CD4-positive, alpha-beta T cell treated with Interleukin-4 for 1 hour (primary cell): ENCODE measurements around the gene ZC3H13.

Experiments
- DNase-seq, 2 donors: peaks; one replicate each; pipeline ENCODE4 v3.0.0-alpha.2; 2020 to 2022

ZC3H13 gene

DNA sequence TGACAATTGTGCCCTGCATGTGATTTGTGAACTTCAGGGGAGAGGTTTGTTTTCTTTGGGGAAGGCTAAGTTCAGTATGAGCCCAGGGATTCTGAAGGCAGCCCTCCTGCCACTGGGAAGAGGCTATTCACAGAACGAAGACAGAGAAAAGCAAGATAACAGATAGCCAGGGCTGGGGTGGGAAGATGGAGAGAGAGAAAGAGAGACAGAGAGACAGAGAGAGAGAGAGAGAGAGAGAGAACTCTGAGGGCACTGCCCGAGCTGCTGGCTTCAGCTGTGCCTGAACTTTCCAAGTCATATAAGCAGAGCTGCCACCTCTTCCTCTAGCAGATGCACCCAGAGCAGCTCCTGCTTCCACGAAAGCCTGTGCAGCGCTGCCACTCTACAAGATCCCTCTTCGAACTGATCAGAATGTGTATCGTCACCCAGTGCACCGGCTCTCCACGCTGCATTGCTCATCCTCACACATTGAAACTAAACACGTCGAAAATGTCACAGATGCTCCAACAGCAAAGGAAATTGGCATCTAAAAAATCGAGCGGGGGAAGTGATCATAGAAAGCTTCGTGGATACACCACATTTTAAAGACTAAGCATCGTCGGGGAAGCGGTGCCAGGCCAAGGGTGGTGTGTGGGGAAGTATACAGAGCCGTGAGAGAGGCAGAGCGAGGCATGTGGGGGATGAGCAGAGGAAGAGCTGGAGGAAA lies 119.2 kb downstream of the ZC3H13 start:
- no peak for DNase-seq

DNA sequence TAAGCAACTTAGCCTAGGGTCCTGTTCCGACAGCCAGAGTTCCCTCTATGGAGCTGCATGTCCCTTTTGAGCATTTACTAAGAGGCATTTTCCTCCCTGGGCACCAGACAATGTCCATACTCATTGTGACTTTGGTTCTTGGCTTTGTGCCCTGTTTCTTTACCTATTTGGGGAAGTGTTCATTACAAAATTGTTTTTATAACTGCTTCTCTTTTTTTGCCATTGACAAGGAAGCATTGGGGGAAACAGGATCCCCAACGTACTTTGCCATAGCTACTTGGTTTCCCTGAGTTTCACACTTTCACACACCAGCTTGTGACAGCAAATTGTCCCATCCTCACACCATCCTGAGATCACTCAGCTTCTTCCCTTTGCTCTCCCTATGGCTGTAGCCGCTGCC lies 119.9 kb downstream of the ZC3H13 start:
- no peak for DNase-seq

DNA sequence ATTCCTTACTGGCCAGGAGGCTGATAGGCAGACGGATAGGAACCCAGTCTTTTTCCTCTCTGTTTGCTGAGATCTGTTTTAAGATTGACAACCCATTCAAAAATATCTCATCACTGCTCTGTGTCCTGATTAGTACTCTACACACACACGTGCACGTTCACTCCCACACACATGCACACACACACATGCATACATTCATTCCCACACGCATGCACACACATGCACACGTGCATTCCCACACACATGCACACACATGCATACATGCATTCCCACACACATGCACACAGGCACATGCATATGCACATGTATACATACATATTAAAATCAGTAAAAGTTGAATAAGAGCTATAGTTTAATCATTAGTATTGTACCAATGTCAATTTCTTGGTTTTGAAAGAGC lies 120.4 kb downstream of the ZC3H13 start:
- DNase-seq: no peak

DNA sequence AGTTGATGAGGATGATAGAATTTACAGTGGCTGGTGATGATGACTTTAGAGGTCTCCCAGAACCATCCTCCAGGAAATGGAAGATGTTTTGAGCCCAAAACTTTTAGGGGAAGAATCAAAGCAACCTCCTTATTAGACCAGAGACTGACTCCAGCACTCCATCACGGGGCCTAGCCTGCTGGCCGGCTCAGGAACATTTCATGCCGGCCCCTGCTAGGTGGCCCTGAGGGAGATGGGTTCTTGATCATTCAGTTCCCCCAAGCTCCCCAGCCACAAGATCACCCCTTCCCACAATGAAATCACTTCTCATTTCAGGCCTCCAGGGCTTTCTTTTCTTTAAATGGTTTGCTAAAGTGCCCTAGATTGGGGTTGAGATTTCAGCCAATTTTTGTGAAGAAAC lies 121.3 kb downstream of the ZC3H13 start:
- DNase-seq: no peak

DNA sequence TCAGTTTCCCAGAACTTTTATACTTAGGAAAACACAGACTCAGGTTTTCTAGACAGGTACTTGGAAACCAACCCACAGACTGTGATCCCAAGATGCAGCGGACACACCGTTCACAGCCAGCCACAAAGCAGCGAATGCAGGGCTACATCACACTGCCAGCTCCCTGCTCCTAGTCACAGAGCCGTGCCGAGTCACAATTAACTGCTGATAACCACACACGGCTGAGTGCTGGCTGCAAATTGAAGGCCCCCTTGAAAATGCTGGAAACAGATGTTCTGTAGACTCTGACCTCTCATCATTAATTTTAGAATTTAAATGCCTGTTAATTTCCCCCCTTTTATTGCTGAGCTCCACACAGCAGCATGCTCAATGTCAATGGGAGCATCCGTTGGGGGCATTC lies 122.4 kb downstream of the ZC3H13 start:
- DNase-seq: no peak

DNA sequence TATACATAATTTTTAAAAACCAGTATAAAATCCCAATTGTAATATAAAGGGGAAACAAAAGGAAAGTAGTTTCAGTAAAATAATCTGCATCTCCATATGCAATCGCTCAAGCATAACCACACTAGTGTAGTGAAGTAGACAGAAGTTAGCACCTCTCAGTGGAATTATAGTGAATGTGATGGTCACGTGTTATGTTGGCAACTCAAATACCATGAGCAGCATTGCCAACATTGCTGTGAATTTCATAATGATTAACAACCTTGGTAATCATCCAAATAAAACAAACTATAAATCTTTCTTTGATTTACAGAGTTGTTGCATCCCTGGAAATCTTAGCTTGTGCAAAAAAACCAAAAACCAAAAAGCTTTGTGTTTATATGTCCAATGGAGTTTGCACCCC lies 123.7 kb downstream of the ZC3H13 start:
- DNase-seq: no peak

DNA sequence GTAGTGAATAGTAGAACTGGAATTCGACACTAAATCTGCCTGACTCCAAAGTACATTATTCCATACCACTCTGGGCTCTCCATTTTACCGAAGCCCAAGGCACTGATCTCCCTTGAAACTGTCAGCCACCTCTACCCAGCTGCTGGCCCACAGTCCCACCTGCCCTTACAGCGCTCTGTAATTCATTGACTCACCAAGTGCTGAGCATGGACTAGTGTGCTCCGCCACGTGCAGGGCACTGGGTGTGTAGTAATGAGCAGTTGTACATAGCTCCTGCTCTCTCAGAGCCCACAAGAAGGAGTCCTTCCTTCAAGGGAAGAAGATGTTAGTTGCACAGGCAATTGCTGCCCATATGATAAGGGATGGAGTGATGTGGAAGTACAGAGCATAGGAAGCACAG lies 124.4 kb downstream of the ZC3H13 start:
- no peak for DNase-seq

DNA sequence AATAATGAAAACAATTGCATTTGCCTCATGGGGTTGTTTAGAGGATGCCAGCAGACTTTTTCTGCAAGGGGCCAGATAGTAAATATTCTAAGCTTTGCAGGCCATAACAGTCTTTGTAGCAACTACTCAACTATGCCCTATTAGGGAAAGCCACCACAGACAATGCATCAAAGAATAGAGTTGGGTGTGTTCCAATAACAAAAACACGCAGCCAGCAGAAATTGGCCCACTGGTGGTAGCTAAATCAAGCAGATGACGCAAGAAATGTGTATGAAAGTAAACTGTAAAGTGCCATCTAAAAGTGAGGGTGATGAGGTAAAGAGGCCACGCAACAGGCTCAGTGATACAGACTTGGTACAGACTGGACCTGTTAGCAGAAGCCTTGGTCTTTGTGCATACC lies 125.8 kb downstream of the ZC3H13 start:
- no peak for DNase-seq

DNA sequence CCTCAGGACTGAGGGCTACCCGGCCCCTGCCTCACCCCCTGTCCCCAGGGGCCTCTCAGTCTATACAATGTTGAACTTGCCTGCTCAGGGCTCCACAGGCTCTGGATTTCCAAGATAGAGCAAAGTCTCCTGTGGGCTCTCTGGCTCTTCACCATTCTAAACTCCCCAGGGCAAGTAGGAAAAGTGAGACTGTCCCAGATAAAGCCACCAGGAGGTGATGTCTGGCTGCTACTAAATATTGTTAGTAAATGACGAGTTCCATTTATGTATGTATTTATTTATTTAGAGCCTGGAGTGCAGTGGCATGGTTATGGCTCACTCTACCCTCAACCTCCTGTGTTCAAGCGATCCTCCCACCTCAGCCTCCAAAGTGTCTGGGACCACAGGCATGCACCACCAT lies 127.4 kb downstream of the ZC3H13 start:
- DNase-seq: no peak

DNA sequence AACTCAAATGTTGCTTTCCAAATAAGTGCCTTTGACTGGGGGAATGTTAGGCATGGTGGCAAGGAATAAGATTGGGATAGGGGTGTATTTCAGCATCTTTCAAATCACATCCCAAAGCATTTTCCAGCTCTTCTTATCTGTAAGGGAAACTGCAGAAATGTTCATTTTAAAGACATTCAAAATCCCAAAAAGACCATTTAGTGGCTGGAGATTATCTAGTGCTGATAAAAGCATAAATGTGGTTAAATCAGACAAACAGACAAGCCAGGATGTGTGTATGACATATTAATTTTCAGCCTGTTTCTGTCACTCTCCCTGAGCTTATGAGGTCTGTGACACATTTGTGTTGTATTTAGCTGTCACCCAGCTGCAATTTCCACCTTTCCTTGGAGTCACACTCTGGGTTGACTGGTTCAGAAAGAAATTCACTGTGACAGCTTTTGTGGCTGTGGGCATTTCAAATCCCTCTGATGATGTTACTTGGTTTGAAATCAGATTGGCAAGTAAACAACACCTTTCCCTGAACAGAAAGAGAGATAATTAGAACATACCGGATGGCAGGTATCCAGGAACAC lies 131.3 kb downstream of the ZC3H13 start:
- DNase-seq: no peak

DNA sequence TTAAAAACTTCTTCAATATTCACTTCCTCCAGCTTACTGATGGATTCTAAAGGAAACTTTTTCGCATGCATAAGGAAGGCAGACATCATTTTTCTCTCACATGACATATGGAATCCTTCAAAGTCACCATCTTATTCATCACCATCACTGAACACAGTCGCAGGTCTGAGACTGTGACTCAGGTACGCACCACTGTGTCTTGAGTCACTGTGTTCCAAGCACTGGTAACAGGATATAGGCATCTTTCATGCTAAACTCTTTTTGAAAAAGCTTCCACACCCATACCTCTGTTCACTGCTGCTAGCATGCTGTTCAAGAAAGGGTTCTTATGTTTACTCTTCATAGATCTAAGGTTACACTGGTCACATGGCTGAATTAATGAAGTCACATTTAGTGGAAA lies 133.9 kb downstream of the ZC3H13 start:
- DNase-seq: no peak

DNA sequence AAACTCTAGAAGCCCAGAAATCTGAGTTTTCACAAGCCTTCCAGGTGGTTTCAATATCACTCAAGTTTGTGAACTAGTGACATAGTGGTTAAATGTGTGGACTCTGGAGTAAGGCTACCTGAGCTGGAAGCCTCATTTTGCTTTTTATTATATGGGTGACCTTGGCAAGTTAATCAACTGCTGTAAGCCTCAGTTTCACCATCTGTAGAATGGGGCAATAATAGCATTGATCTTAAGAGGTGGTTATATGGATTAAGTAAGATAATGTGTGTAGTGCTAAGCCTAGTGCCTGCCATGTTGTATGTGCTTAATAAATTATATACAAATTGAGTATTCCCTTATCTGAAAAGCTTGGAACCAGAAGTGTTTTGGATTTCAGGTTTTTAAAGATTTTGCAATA lies 135.5 kb downstream of the ZC3H13 start:
- no peak for DNase-seq

DNA sequence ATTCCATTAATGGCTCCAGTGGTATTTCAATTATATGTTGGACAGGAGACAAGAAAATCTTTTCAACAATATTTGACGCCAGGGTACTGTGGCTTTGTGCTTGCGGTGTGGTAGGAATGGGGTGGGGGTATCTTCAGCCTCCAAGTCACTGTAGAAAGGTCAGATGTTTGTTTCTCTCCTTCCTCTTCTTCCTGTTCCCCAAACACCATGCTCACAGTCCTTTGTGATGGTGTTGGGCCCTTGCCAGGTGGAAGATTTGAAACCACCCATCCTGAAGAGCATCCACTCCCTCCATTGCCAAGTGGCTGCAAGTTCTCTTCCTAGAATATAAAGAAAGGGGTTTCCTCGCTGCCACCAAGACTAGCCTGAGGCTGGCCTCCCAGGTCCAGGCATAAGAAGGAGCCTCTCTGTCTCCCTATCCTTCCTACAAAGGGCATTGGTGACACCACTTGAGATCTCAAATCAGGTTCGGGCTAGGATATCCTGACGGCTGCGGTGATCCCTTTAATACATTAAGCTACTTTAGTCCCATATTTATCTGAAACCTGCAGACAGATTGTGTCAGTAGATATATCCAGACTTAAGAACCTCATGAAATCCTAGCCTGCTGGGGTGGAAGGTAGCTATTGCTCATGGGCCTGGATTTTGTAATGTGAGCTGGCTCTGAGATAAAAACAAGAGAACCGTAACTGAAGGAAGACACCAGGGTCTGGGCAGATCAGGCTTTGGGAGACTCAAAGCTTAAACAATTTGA lies 136.7 kb downstream of the ZC3H13 start:
- DNase-seq: no peak

DNA sequence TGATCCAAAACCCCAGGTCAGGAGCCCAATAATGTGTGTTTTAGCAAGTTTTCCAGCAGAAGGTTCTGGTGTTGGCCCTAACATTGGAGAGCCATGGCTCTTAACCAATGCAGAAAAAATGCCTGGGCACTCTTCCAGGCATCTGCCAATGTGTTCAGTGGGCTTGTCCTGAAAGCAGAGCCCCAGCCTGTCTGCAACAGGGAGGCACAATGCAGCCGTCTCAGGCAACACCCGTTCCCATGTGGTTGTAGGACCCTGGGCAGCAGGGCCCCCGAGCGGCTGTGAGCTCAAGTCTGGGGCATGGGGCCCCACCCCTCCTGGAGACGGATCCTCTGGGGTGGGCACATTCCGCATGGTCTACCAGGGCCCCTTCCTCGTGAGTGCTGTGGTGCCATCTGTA lies 142.9 kb downstream of the ZC3H13 start:
- no peak for DNase-seq

DNA sequence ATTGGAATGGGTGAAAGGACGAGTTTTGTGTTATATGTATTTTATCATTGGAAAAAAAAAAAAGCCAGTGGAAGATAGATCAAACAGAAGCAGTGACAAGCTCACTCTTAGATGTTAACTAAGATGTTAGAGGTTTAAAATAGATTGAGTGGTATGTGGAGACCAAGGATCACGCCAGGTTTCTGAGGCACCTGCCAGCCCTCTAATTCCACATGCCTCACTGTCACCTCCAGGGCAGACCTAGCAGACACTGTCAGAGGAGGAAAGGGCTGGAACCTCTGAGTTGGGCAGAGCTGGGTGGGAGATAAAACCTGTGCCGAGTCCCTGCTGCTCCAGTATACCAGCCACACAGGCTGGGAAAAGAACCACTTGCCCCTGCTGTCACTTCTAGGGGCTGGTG lies 143.5 kb downstream of the ZC3H13 start:
- no peak for DNase-seq

DNA sequence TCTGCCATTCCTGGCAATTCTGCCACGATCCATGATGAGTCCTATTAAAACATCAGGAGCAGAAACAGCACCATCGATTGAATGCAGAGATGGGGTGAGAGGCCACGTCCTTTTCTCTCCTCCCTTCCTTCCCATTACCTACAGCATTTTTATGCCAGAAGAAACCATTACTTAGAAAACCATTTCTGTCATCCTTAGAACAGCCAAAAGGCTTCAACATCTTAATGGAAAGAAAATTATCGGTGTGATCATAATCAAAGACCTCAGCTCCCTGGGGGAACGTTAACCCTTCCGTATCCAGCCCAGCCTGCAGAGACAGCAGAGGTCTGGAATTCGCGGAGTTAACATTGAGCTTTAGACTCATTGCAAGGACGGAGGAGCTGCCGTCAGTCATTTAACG lies 145.0 kb downstream of the ZC3H13 start:
- no peak for DNase-seq
